Activated T-cell treated with anti-CD3 and anti-CD28 coated beads, Interleukin-2, amount 50 U/mL, for 72 hours (primary cell): Measurements from ENCODE around the gene PRPF31. TPM values are rescaled to one million over a fixed set of nuclear protein-coding genes. Genes with fewer than 3 reads are reported as not detected.

Experiments
- ATAC-seq, 2 donors: fragments of 150-1000 bp; cut with Tn5 transposase; replicated peaks in 1 of 2; 2 replicates each; pipeline ENCODE4 v1.10.0; 2021; ENCODE audit warnings: moderate library complexity in 2 of 2, mild to moderate bottlenecking in 1 of 2
- DNase-seq, 2 donors: peaks; one replicate each; pipeline ENCODE4 v3.0.0; 2021 to 2022; ENCODE audit warnings: mixed read lengths in 1 of 2
- H3K27ac Mint-ChIP-seq: one replicate; pipeline ENCODE4 v1.8.0; 2022; ENCODE audit warnings: mild to moderate bottlenecking, moderate library complexity, mixed read lengths
- H3K27me3 Mint-ChIP-seq: one replicate; pipeline ENCODE4 v1.8.0; 2022; ENCODE audit warnings: low read depth, mixed read lengths
- H3K36me3 Mint-ChIP-seq, 2 donors: one replicate each; pipeline ENCODE4 v1.8.0; 2022; ENCODE audit warnings: mixed read lengths in 2 of 2, mild to moderate bottlenecking in 1 of 2; ENCODE audit not compliant: insufficient read depth in 2 of 2
- H3K4me1 Mint-ChIP-seq: one replicate; pipeline ENCODE4 v1.8.0; 2022; ENCODE audit warnings: low read depth, mixed read lengths
- H3K4me3 Mint-ChIP-seq, 2 donors: one replicate each; pipeline ENCODE4 v1.8.0; 2022; ENCODE audit warnings: mild to moderate bottlenecking in 2 of 2, mixed read lengths in 2 of 2, moderate library complexity in 2 of 2
- H3K9me3 Mint-ChIP-seq, 2 donors: one replicate each; pipeline ENCODE4 v1.8.0; 2022; ENCODE audit warnings: mixed read lengths in 2 of 2
- total RNA-seq, 2 donors: library from RNA; stranded (reverse); gene quantifications; one replicate each; pipeline ENCODE4 v1.2.3, GENCODE V29; 2022

The PRPF31 gene
- total RNA-seq, 2 donors from 2014 or later: 55.0 to 55.6 TPM

- Mint-ChIP-seq H3K27me3 (no peaks in the 10 kb centered on the region), H3K4me3 (no peak overlapping the region), H3K36me3 (peaks cover 4 to 7% of the 10 kb centered on the region in 2 donors), H3K9me3 (no peaks in the 10 kb centered on the region), H3K27ac (no peak overlapping the region), H3K4me1 (no peaks in the 10 kb centered on the region)
- DNase-seq (no peak), ATAC-seq (no peak)
Observed at GRCh38 chr19:54179921-54180461, 64.4 kb downstream of the PRPF31 start.

- H3K36me3 Mint-ChIP-seq: peaks cover 4 to 7% of the 10 kb centered on the region in 2 donors
- no peak for DNase-seq
- no peaks in the 10 kb centered on the region for H3K27me3 Mint-ChIP-seq
- ATAC-seq: no peak
- no peak overlapping the region for H3K27ac Mint-ChIP-seq
- H3K4me1 Mint-ChIP-seq: peaks cover 4% of the 10 kb centered on the region
- H3K4me3 Mint-ChIP-seq: no peak overlapping the region
- H3K9me3 Mint-ChIP-seq: no peaks in the 10 kb centered on the region
Observed at GRCh38 chr19:54180691-54181091, 65.1 kb downstream of the PRPF31 start.

Other genes with a start within 250 kb of the PRPF31 start
- 10 to 100 TPM; 32.7 to 43.5 TPM for gene MYADM, start 247.9 kb upstream of the PRPF31 start, total RNA-seq
- not detected for gene PRKCG, start 233.6 kb upstream of the PRPF31 start, total RNA-seq
- gene CACNG7, start 206.5 kb upstream of the PRPF31 start, total RNA-seq: not detected
- under 1 TPM in 1 of 2 donors, not detected in 1; 0.02 TPM for gene CACNG8, start 152.8 kb upstream of the PRPF31 start, total RNA-seq
- not detected for gene CACNG6, start 124.1 kb upstream of the PRPF31 start, total RNA-seq
- gene VSTM1, start 51.9 kb upstream of the PRPF31 start, total RNA-seq: not detected
- gene TARM1, start 34.4 kb upstream of the PRPF31 start, total RNA-seq: not detected
- 1 to 10 TPM; 1.1 to 2.3 TPM for gene OSCAR, start 15.0 kb upstream of the PRPF31 start, total RNA-seq
- 10 to 100 TPM; 40.6 to 52.6 TPM for gene NDUFA3, start 12.9 kb upstream of the PRPF31 start, total RNA-seq
- 10 to 100 TPM; 36.0 to 38.8 TPM for gene TFPT, start 97 bp upstream of the PRPF31 start, total RNA-seq
- gene CNOT3, start 22.0 kb downstream of the PRPF31 start, total RNA-seq: 100 to 1,000 TPM in 1 of 2 donors, 10 to 100 TPM in 1; 84.5 to 107 TPM
- 1 to 10 TPM; 2.9 to 3.7 TPM for gene LENG1, start 44.0 kb downstream of the PRPF31 start, total RNA-seq
- gene TMC4, start 57.4 kb downstream of the PRPF31 start, total RNA-seq: under 1 TPM; 0.24 to 0.63 TPM
- 10 to 100 TPM; 60.3 to 71.0 TPM for gene MBOAT7, start 73.8 kb downstream of the PRPF31 start, total RNA-seq
- gene TSEN34, start 75.6 kb downstream of the PRPF31 start, total RNA-seq: 10 to 100 TPM; 11.0 to 17.5 TPM
- 1,000 to 10,000 TPM; 1,618 to 1,817 TPM for gene RPS9, start 85.1 kb downstream of the PRPF31 start, total RNA-seq
- 1 to 10 TPM in 1 of 2 donors, under 1 TPM in 1; 0.31 to 1.2 TPM for gene LILRB3, start 107.3 kb downstream of the PRPF31 start, total RNA-seq
- gene LILRA6, start 127.0 kb downstream of the PRPF31 start, total RNA-seq: not detected
- gene LILRB5, start 141.5 kb downstream of the PRPF31 start, total RNA-seq: under 1 TPM in 1 of 2 donors, not detected in 1; 0.12 TPM
- not detected for gene LILRB2, start 165.4 kb downstream of the PRPF31 start, total RNA-seq
- not detected for gene LILRA5, start 197.4 kb downstream of the PRPF31 start, total RNA-seq
- gene LILRA4, start 223.4 kb downstream of the PRPF31 start, total RNA-seq: not detected
- gene LAIR1, start 249.2 kb downstream of the PRPF31 start, total RNA-seq: 1 to 10 TPM; 3.5 to 8.3 TPM